ENCODE measurements around the gene REX1BD.
"Not testable (repeated sequence)": the region's sequence is repeated elsewhere in the genome, so short reads cannot be mapped to it uniquely, and the experiment has no call there.

Gene REX1BD

DNA sequence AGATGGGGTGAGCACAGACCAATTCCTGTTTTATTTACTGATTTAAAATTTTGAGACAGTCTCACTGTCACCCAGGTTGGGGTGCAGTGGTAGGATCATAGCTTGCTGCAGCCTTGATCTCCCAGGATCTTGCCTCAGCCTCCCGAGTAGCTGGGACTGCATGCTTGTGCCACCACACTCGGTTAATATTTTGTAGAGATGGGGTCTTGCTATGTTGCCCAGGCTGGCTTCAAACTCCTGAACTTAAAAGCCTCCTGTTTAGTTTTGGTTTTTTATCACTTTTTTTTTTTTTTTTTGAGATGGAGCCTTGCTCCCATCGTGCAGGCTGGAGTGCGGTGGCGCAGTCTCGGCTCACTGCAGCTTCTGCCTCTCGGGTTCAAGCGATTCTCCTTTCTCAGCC, 12.2 kb upstream of the REX1BD start:
- in situ Hi-C loops (cut with MboI; ENCODE audit: low sequenced_read_pairs), result no loop called here

- in situ Hi-C loops (cut with MboI; ENCODE audit: low sequenced_read_pairs), result no loop called here
Observed at GRCh38 chr19:18577365-18577914, 11.2 kb upstream of the REX1BD start.

DNA sequence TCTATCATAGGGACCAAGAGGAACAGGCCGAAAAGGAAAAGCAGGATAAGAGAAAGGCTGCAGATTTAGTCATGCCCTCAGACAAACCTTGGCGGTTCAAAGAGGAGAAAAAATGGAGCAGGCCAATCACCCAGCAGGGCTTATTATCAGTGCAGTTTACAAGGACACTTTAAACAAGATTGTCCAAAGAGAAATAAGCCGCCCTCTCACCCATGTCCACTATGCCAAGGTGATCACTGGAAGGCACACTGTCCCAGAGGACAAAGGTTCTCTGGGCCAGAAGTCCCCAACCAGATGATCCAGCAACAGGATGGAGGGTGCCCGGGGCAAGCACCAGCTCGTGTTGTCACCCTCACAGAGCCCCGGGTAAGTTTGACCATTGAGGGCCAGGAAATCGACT, 8.3 kb upstream of the REX1BD start:
- in situ Hi-C loops (cut with MboI; ENCODE audit: low sequenced_read_pairs), result no loop called here

- in situ Hi-C loops (cut with MboI; ENCODE audit: low sequenced_read_pairs), result no loop called here
Observed at GRCh38 chr19:18586306-18586705, 2.3 kb upstream of the REX1BD start.

GRCh38 chr19:18587561-18587960, 1.0 kb upstream of the REX1BD start:
- in situ Hi-C loops (cut with MboI; ENCODE audit: low sequenced_read_pairs), result no loop called here

DNA sequence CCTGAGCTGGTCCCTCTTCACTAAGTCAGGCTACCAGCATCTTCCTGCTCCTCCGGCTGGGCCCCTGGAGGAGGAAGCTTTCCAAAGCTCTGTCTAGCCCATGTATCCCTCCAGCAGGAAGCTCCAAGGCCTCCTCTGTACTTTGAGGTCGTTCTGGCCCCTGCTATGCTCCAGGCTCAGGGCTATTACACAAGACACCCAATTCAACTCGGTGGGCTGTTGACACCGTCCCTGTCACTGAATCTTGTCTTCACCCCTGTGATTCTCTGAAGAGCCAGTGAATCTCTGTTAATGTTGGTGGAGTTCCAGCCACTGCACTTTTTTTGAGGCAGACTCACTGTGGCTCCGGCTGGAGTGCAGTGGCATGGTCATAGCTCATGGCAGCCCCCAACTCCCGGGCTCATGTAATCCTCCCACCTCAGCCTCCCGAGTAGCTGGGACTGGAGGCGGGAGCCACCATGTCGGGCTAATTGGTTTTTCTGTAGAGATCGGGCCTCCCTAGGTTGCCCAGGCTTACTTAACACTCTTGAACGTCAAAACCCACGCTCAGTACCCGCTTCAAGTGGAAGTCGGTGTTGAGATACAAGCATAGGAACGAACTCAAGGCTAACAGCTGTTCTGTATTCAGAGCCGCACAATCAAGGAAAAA, 512 bp upstream of the REX1BD start:
- in situ Hi-C loops (cut with MboI; ENCODE audit: low sequenced_read_pairs), result no loop called here

- in situ Hi-C loops (cut with MboI; ENCODE audit: low sequenced_read_pairs), result no loop called here
Observed at GRCh38 chr19:18589380-18590272, 1.0 kb downstream of the REX1BD start.

DNA sequence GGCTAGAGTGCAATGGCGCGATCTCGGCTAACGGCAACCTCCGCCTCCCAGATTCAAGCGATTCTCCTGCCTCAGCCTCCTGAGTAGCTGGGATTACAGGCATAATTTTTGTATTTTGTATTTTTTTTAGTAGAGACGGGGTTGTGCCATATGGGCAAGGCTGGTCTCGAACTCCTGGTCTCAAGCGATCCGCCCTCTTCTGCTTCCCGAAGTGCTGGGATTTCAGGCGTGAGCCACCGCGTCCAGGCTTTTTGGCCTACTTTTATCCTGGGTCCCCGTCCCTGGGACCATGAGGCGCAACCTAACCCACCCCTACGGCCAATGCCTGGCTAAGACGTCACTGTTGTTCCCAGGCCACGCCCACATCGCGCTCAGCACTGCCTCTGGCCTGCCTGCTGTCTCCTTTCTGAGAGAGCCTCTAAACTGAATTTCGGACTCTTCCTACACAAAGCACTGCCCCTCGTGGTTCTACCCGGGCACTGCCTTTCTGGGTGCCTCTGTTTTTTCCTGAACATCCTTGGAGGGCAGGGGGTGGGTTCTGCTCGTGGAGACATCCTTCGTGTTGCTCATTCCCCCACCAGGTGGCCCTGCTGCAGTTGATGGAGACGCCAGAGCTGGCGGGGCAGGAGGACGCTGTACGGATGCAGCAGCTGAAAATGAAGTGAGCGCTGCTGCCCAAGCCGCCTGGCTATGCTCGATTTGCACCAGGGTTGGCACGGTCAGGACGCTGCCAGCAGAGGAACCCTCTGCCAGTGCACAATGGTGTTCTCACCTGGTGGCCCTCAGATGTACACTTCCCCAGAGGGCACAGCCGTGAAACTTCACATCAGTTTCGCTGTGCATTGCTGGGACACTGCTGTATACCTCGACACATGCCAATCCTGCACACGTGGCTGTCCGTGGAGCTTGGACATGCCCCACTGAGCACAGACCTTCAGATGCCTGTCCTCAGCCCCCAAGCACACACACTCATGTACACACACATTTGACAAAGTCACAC, 2.0 kb downstream of the REX1BD start:
- in situ Hi-C loops (cut with MboI; ENCODE audit: low sequenced_read_pairs), result no loop called here

DNA sequence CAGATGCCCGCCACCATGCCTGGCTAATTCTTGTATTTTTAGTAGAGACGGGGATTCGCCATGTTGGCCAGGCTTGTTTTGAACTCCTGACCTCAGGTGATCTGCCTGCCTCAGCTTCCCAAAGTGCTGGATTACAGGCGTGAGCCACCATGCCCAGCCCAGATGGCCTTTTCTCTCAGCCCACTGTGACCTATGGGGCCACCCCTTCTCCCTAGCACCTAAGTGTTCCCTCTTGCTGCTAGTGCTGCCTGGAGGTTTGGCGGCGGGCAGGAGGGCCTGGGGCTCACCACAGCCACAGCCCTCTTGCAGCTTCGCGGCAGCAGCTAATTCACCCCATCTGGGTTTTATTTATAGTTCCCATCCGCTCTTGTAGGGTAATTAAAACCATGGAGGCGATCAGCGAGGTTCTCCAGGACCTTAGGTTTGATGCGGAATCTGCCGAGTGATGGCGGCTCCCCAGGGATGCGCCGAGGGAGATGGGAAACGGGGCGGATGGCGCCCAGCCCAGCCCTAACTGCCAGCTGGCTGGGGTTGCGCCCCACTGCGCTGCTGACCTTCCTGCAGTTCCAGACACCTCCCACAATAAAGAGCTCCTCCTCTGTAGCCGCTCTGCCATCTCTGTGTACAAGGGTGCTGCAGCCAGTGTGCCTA, 3.3 kb downstream of the REX1BD start:
- in situ Hi-C loops (cut with MboI; ENCODE audit: low sequenced_read_pairs), result no loop called here

- in situ Hi-C loops (cut with MboI; ENCODE audit: low sequenced_read_pairs), result not testable (repeated sequence)
Observed at GRCh38 chr19:18592732-18593131, 4.1 kb downstream of the REX1BD start.

GRCh38 chr19:18593367-18594095, 4.9 kb downstream of the REX1BD start:
- in situ Hi-C loops (cut with MboI; ENCODE audit: low sequenced_read_pairs), result no loop called here

- in situ Hi-C loops (cut with MboI; ENCODE audit: low sequenced_read_pairs), result no loop called here
Observed at GRCh38 chr19:18594096-18594823, 5.7 kb downstream of the REX1BD start.

DNA sequence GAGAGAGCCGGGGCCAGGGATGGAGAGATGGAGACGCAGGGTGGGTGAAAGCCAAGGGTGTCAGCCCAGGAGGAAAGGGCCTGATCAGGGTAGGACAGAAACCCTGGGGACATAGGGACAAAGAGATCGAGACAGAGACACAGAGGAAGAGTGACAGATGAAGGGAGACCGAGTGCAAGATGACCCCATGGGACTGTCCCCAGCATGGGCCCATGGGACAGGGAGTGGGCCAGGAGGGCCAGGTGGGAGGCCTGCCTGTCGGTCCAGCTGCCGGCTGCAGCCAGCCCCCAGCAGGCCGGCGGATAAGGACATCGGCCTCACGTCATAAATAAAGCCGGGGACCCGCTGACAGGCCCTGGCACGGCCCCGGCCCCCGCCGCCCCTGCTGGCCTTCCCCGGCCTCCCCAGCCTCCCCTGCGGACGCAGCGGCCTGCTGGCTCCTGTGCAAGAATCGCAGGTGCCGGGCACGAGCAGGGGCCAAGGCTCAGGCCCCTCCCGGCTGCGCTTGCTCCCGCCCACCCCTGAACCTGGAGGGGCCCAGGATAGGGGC, 6.3 kb downstream of the REX1BD start:
- in situ Hi-C loops (cut with MboI; ENCODE audit: low sequenced_read_pairs), result no loop called here

DNA sequence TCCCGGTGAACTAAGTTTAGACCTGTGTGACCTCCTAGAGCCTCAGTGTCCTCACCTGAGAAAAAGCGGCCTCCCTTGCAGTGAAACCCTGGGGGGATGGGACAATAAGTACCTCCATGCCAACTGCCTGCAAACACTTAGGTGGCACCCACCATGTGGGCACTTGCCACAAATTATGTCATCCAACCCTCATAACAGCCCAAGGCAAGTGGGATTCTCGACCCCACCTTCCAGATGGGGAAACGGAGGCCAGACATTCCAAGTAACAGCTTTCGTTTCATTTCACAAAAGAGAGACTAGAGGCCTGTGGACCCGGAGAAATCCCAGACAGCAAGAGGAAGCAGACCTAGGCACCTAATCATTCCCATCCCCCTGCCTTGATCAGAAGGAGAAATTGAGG, 6.9 kb downstream of the REX1BD start:
- in situ Hi-C loops (cut with MboI; ENCODE audit: low sequenced_read_pairs), result no loop called here

- in situ Hi-C loops (cut with MboI; ENCODE audit: low sequenced_read_pairs), result no loop called here
Observed at GRCh38 chr19:18596752-18597157, 8.2 kb downstream of the REX1BD start.

DNA sequence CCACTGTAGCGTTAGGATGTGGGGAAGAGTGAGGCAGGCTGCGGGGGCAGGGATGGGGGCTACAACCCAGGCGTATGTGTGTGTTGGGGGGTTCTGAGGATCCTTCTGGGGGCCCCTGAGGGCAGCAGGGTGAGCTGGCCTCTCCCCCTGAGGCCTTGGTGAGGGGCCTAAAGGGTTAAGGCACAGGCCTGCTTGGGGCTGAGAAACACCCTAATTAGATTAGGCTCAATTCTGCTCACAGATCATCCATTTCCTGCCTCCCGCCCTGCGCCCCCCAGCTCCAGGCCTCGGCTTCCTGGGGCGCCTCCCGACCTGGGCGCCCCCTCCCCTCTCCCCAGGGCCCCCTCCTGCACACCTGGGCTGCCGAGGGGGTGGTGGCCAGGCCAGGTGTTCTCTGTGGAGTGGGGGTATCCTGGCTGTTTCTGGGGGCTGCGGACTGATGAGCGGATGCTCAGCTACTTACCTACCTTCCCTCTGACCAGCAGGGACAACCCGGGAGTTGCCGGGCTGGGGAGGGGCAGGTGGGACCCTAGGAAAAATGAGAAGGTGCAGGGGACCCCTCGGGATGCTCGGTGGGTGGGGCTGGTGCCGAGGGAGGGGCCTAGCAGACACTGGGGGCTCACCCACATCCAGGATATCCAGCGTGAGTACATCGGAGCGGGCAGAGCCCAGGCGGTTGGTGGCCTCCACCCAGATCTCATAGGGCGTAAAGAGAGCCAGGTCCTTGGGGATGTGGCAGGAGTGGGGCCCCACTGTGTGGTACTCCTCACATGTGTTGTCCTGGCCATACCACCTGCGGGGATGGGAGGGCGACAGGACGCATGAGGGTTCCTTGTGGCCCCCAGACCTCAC, 9.4 kb downstream of the REX1BD start:
- in situ Hi-C loops (cut with MboI; ENCODE audit: low sequenced_read_pairs), result no loop called here

DNA sequence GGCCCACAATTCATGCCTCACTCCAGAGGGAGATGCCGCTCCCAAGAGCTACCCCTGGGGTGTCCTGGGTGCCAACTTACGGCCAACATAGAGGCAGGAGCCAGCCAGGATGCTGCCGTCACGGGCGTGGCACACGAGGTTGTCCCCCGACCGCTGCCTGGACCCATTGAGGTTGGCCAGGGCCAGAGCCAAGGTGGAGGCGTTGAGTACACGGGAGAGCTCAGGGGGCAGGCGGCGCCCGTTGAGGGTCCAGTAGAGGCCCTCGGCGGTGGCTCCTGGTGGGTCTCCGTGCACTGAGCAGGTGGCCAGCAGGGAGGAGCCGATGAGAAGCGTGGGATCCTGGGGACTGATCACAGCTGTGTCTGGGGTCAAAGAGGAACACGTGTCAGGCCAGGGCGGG, 10.9 kb downstream of the REX1BD start:
- in situ Hi-C loops (cut with MboI; ENCODE audit: low sequenced_read_pairs), result no loop called here
